Measurements from ENCODE around the gene OCSTAMP.

Gene OCSTAMP

DNA sequence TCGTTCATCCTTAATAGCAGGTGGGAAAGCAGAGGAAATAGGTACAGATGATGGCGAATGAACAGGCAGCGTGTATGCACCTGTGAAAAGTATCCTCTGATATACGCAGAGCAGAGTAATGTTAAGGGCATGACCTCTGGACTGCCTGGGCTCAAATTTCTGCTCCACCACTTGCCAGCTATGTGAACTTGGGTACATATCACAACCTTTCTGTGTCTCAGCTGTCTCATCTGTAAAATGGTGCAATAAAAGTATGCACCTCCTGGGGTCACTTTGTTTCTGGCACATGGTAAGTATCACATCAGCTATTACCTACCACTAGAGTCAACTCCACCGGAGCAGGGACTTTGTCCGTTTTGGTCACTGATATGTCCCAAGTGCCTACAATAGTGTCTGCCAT lies 2.5 kb downstream of the OCSTAMP start:
- FAIRE-seq (no peak), DNase-seq (ENCODE audit: insufficient read length, low spot score) (no peak)
- TF ChIP-seq, protein P1, sequence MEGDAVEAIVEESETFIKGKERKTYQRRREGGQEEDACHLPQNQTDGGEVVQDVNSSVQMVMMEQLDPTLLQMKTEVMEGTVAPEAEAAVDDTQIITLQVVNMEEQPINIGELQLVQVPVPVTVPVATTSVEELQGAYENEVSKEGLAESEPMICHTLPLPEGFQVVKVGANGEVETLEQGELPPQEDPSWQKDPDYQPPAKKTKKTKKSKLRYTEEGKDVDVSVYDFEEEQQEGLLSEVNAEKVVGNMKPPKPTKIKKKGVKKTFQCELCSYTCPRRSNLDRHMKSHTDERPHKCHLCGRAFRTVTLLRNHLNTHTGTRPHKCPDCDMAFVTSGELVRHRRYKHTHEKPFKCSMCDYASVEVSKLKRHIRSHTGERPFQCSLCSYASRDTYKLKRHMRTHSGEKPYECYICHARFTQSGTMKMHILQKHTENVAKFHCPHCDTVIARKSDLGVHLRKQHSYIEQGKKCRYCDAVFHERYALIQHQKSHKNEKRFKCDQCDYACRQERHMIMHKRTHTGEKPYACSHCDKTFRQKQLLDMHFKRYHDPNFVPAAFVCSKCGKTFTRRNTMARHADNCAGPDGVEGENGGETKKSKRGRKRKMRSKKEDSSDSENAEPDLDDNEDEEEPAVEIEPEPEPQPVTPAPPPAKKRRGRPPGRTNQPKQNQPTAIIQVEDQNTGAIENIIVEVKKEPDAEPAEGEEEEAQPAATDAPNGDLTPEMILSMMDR (IDR thresholded peaks at IDR 0.05; ENCODE audit: insufficient read depth, missing control alignments): no peak

DNA sequence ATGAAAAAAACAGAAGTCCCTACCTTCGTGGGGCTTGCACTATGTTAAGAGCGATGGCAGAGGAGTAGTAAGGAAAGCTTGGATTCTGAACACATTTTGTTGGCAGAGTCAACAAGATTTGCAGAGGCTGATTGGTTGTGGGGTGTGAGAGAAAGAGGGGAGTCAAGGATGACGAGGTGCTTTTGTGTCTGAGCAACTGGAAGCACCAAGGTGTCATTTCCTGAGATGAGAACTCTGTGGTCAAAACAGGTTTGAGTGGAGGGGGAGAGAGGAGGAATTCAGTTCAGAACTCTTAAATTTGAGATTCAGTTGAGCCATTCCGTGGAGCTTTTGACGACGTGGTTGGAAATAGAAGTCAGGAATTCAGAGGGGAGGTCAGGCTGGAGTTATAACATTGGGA lies 3.5 kb downstream of the OCSTAMP start:
- no peak for DNase-seq (ENCODE audit: insufficient read length, low spot score)
- TF ChIP-seq, protein P1 (IDR thresholded peaks at IDR 0.05; ENCODE audit: insufficient read depth, missing control alignments): no peak
- FAIRE-seq: no peak

DNA sequence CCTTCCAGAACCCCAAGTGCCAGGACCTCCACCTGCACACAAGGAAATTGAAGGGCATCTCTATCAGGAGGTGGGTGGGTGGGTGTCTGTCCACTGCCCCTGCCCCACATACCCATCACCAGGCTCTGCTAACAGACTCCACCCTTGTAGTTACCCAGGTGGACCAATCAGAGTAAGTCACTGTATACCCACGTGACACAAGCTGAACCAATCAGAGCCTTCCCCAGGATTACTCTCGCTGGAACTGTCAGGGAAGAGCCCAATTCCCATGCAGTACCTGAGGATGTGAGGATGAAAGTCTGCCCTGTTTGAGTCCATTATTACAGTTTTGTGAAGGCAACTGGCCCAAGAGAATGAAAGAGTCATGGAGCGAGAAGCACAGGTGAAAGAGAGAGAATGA lies 4.2 kb downstream of the OCSTAMP start:
- no peak for FAIRE-seq
- TF ChIP-seq, protein P1 (IDR thresholded peaks at IDR 0.05; ENCODE audit: insufficient read depth, missing control alignments): no peak
- DNase-seq (ENCODE audit: insufficient read length, low spot score): no peak

DNA sequence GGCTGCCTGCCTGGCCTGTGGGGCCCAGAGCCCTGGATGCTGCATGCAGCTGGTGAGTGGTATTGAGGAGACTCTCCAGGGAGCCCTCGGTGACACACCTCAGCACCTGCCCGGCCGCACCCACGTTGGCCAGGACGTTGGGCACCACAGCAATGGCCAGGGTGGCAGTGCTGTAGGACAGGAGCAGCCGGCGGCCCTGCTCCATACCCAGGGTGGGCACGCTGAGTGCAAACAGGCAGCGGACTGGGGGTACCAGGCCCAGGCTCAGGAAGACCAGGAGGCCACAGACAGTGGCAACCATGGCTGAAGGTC lies 4.7 kb downstream of the OCSTAMP start:
- TF ChIP-seq, protein P1 (IDR thresholded peaks at IDR 0.05; ENCODE audit: insufficient read depth, missing control alignments): no peak
- FAIRE-seq: no peak
- DNase-seq (ENCODE audit: insufficient read length, low spot score): no peak

DNA sequence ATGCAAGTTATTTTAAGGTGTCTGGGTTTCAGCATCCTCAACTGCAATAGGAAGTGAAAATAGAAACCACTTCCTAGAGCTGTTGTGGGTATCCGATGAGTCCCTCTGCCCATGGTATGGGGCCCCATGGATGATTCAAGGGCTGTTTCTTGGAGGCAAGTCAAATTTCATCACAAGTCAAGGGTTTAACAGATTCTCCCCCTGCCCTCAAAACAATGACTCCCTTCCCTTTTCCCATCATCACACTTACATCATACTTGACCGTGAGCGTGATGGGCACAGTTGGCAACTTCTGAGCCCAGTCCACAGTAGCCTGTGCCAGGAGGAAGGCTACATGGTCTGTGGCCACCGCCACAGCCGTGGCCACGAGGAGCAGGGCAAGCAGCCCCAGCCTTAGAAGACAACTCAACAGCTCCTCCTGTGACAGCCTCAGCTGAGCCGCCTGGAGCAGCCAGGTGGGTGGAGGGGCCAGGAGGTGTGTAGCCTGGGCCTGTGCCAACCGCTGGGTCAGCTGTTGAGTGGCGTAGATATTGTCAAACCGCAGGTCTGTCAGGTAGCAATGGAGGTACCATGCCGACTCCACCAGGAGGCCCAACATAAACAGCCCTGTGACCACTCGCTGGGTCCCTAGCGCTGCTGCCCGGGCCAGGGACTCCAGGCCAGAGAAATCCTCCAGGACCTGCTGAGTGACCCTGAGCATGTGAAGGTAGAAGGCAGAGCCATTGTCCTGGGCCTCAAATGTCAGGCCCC lies 5.2 kb downstream of the OCSTAMP start:
- TF ChIP-seq, protein P1 (IDR thresholded peaks at IDR 0.05; ENCODE audit: insufficient read depth, missing control alignments): no peak
- FAIRE-seq (no peak), DNase-seq (ENCODE audit: insufficient read length, low spot score) (no peak)

DNA sequence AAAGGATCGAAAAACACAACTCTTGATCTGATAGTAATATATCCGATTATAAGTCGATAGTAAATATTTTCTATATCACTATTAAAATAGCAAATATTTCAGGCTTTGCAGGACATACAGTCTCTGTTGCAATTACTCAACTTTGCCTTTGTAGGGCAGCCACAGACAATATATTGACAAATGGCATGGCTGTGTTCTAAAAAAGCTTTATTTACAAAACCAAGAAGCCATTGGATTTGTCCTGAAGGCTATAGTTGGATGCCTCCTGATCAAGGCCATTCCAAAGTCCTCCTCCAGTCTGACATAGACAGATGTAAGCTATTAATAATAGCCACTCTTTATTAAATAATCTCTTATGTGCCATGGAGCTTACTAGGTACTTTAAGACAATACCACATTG lies 5.9 kb downstream of the OCSTAMP start:
- FAIRE-seq: no peak
- DNase-seq (ENCODE audit: insufficient read length, low spot score): no peak
- TF ChIP-seq, protein P1 (IDR thresholded peaks at IDR 0.05; ENCODE audit: insufficient read depth, missing control alignments): no peak

DNA sequence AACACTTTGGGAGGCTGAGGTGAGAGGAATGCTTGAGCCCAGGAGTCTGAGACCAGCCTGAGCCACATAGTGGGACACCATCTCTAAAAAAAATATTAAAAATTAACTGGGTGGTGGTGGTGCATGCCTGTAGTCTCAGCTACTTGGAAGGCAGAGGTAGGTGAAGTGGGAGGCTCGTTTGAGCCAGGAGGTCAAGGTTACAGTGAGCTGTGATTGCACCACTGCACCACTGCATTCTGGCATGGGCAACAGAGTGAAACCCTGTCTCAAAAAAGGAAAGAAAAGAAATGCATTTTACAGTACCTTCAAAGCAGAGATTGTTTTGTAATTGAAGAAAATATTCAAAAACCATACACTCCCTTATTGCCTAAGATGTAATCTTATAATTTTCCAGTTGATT lies 6.5 kb downstream of the OCSTAMP start:
- TF ChIP-seq, protein P1 (IDR thresholded peaks at IDR 0.05; ENCODE audit: insufficient read depth, missing control alignments): no peak
- no peak for DNase-seq (ENCODE audit: insufficient read length, low spot score)

More for the DNA sequence above, 6.5 kb downstream of the OCSTAMP start:
- FAIRE-seq: no peak
